PC-9 (cell line): Measurements from ENCODE around the gene RETN. TPM values are rescaled to one million over a fixed set of nuclear protein-coding genes. Genes with fewer than 3 reads are reported as not detected.

ENCODE experiments used
- BruUV-seq: library from RNA; stranded (reverse); fragments of 400-500 nt; replicated peaks from 2 replicates; lab custom pipeline; 2021; lab: Mats Ljungman, UMichigan
- CTCF ChIA-PET: fragments of 300-600 bp; sonication (Branson Sonifier 250); formaldehyde crosslinking; loops from one replicate; lab custom pipeline; 2022; ENCODE audit warnings: antibody characterized with exemption; lab: Charles Lee
- POLR2A ChIA-PET: fragments of 300-600 bp; sonication (Branson Sonifier 250); formaldehyde crosslinking; loops from one replicate; lab custom pipeline; 2022; ENCODE audit warnings: antibody characterized with exemption; ENCODE audit not compliant: unreplicated experiment; lab: Charles Lee
- DNase-seq, 2 experiments: peaks; one replicate each; pipeline versions ENCODE4 v3.0.0 to v3.0.0-alpha.2; 2015 to 2022; ENCODE audit warnings: mixed read lengths in 1 of 2
- H2AFZ ChIP-seq: fragments of 200-600 bp; sonication (generic); 2 replicates; pipeline ENCODE4 v1.8.1; 2017; ENCODE audit warnings: antibody characterized with exemption
- H3F3A ChIP-seq: fragments of 200-600 bp; sonication (generic); 2 replicates; pipeline ENCODE4 v1.8.1; 2017; ENCODE audit warnings: antibody characterized with exemption, mild to moderate bottlenecking, low read depth; ENCODE audit not compliant: insufficient read depth
- H3K27ac ChIP-seq: fragments of 200-600 bp; sonication (generic); 2 replicates; pipeline ENCODE4 v1.6.1; 2016; ENCODE audit warnings: mixed run types
- H3K27me3 ChIP-seq: fragments of 200-600 bp; sonication (generic); 2 replicates; pipeline ENCODE4 v1.6.1; 2016; ENCODE audit warnings: low read depth, mixed run types; ENCODE audit not compliant: insufficient read depth
- H3K36me3 ChIP-seq: fragments of 200-600 bp; sonication (generic); 2 replicates; pipeline ENCODE4 v1.6.1; 2016; ENCODE audit warnings: low read depth, mixed run types
- H3K4me1 ChIP-seq: fragments of 200-600 bp; sonication (generic); replicated peaks from 2 replicates; pipeline ENCODE4 v1.6.1; 2016; ENCODE audit warnings: mixed run types; ENCODE audit not compliant: insufficient read depth
- H3K4me2 ChIP-seq: fragments of 200-600 bp; sonication (generic); 2 replicates; pipeline ENCODE4 v1.6.1; 2017; ENCODE audit warnings: mixed run types
- H3K4me3 ChIP-seq: fragments of 200-600 bp; sonication (generic); 2 replicates; pipeline ENCODE4 v1.6.1; 2016; ENCODE audit warnings: mixed run types
- H3K79me2 ChIP-seq: fragments of 200-600 bp; sonication (generic); 2 replicates; pipeline ENCODE4 v1.6.1; 2017; ENCODE audit warnings: low read depth, mixed run types
- H3K9me2 ChIP-seq: fragments of 200-600 bp; sonication (generic); 2 replicates; pipeline ENCODE4 v1.8.1; 2017; ENCODE audit warnings: mild to moderate bottlenecking; ENCODE audit not compliant: insufficient read depth
- H3K9me3 ChIP-seq: fragments of 200-600 bp; sonication (generic); 2 replicates; pipeline ENCODE4 v1.8.1; 2016; ENCODE audit warnings: low read depth; ENCODE audit not compliant: insufficient read depth
- H4K20me1 ChIP-seq: fragments of 200-600 bp; sonication (generic); 2 replicates; pipeline ENCODE4 v1.8.1; 2017; ENCODE audit not compliant: insufficient read depth
- CTCF ChIP-seq: fragments of 200-600 bp; sonication (generic); conservative IDR thresholded peaks from 2 replicates; pipeline ENCODE4 v1.6.1; 2017; ENCODE audit warnings: mixed run types, antibody characterized with exemption, mild to moderate bottlenecking, moderate library complexity
- EZH2 ChIP-seq: fragments of 200-600 bp; sonication (generic); IDR thresholded peaks from 2 replicates; pipeline ENCODE4 v1.8.0; 2017; ENCODE audit warnings: antibody characterized with exemption, low read depth
- intact Hi-C: fragments of 100-400 bp; cut with micrococcal nuclease; formaldehyde crosslinking; loops from one replicate; pipeline ENCODE4 v1.10.0; 2022; ENCODE audit not compliant: unreplicated experiment
- total RNA-seq: library from RNA; stranded (reverse); gene quantifications from 2 replicates; pipeline ENCODE4 v1.2.3, GENCODE V29; 2021

Gene RETN
- total RNA-seq, 1 experiment from 2014 or later: not detected

GRCh38 chr19:7694499-7694898 is 25.6 kb downstream of the RETN start:
- Histone ChIP-seq H3K9me3 (no peaks in the 10 kb centered on the region), H3K79me2 (no peaks in the 10 kb centered on the region), H3K4me1 (no peaks in the 10 kb centered on the region), H4K20me1 (no peaks in the 10 kb centered on the region), H3K4me3 (no peak overlapping the region), H3F3A (no peaks in the 10 kb centered on the region), H3K9me2 (no peaks in the 10 kb centered on the region), H3K4me2 (no peak overlapping the region), H3K27ac (no peak overlapping the region), H2AFZ (no peak overlapping the region), H3K36me3 (no peaks in the 10 kb centered on the region), H3K27me3 (peaks cover 86% of the 10 kb centered on the region)
- POLR2A ChIA-PET: no interaction called here
- intact Hi-C loops: no loop called here
- TF ChIP-seq EZH2: no peak
- TF ChIP-seq CTCF: no peak
- no peak for DNase-seq
- BruUV-seq: no TSS peak
- CTCF ChIA-PET: no interaction called here

GRCh38 chr19:7697721-7698287 is 29.0 kb downstream of the RETN start:
- Histone ChIP-seq H3K79me2 (no peaks in the 10 kb centered on the region), H3K4me2 (no peak overlapping the region), H3K27ac (no peak overlapping the region), H3K4me3 (no peak overlapping the region), H3K9me3 (no peaks in the 10 kb centered on the region), H4K20me1 (no peaks in the 10 kb centered on the region), H3K9me2 (no peaks in the 10 kb centered on the region), H2AFZ (no peak overlapping the region), H3K36me3 (no peaks in the 10 kb centered on the region), H3F3A (peaks cover 7% of the 10 kb centered on the region; the same call in 1 of the 2 replicates), H3K4me1 (no peaks in the 10 kb centered on the region), H3K27me3 (peaks cover 76% of the 10 kb centered on the region)
- intact Hi-C loops: no loop called here
- TF ChIP-seq CTCF (no peak), EZH2 (no peak)
- CTCF ChIA-PET: interaction anchor here (0.6 kb wide), 1 partner anchor 598 kb away, joined by 3 read pairs; no protein-coding TSS in a partner anchor
- POLR2A ChIA-PET: no interaction called here
- BruUV-seq: no TSS peak
- DNase-seq: no peak

- H3K9me3 ChIP-seq: no peaks in the 10 kb centered on the region
- DNase-seq: no peak
- ChIA-PET POLR2A (interaction anchor here (0.5 kb wide), 1 partner anchor 460 kb away, joined by 3 read pairs; no protein-coding TSS in a partner anchor), CTCF (interaction anchor here (0.5 kb wide), 1 partner anchor 230 kb away, joined by 10 read pairs; no protein-coding TSS in a partner anchor)
- peaks cover 73% of the 10 kb centered on the region for H3K27me3 ChIP-seq
- BruUV-seq: no TSS peak
- no peak overlapping the region for H3K27ac ChIP-seq
- no peaks in the 10 kb centered on the region for H3K36me3 ChIP-seq
- H3K4me2 ChIP-seq: no peak overlapping the region
- TF ChIP-seq CTCF: no peak
- TF ChIP-seq EZH2: no peak
- intact Hi-C loops: no loop called here
- no peaks in the 10 kb centered on the region for H3K4me1 ChIP-seq
- no peak overlapping the region for H3K4me3 ChIP-seq
- H2AFZ ChIP-seq: no peak overlapping the region
- H4K20me1 ChIP-seq: no peaks in the 10 kb centered on the region
- H3F3A ChIP-seq: peaks cover 7% of the 10 kb centered on the region; the same call in 1 of the 2 replicates
- no peaks in the 10 kb centered on the region for H3K79me2 ChIP-seq
- no peaks in the 10 kb centered on the region for H3K9me2 ChIP-seq
Measured at GRCh38 chr19:7698583-7698982, 29.7 kb downstream of the RETN start.
